ENCODE measurements around the gene PRRG1.

DNA sequence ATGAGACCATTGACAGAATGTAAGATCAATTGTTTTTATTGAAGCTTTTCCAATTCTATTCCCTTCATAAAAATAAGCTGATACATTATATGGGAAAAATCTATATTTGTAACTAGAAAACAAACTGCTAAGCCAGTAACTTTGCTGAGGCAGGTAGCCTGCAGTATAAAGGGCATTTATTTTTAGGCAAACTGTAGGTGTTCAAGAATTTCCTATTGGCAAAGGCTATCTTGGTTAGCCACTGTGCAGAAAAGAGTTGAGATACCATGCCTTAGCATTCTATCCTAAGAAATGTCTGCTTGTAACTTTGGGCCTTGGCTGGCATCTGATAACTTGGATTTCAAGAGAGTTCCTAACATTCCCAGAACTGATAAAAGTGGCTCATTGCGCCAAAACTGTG is 18.5 kb upstream of the PRRG1 start:
- TF ChIP-seq, protein P1, sequence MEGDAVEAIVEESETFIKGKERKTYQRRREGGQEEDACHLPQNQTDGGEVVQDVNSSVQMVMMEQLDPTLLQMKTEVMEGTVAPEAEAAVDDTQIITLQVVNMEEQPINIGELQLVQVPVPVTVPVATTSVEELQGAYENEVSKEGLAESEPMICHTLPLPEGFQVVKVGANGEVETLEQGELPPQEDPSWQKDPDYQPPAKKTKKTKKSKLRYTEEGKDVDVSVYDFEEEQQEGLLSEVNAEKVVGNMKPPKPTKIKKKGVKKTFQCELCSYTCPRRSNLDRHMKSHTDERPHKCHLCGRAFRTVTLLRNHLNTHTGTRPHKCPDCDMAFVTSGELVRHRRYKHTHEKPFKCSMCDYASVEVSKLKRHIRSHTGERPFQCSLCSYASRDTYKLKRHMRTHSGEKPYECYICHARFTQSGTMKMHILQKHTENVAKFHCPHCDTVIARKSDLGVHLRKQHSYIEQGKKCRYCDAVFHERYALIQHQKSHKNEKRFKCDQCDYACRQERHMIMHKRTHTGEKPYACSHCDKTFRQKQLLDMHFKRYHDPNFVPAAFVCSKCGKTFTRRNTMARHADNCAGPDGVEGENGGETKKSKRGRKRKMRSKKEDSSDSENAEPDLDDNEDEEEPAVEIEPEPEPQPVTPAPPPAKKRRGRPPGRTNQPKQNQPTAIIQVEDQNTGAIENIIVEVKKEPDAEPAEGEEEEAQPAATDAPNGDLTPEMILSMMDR (conservative IDR thresholded peaks at IDR 0.05 in 1 of 2, IDR thresholded peaks at IDR 0.05 in 1 of 2; ENCODE audit: low read depth in 1 of 2, low read length in 2 of 2), result no peak
- no peak for TF ChIP-seq EZH2 (IDR thresholded peaks at IDR 0.05; ENCODE audit: low read length, missing control alignments)

Measured in fibroblast of lung (primary cell).